Muscle layer of duodenum (tissue), 2 donors: ENCODE measurements around the gene TENT4B.
"Not testable (repeated sequence)": the region's sequence is repeated elsewhere in the genome, so short reads cannot be mapped to it uniquely, and the experiment has no call there.

ENCODE experiments used
- H3K27ac ChIP-seq: one replicate; pipeline ENCODE4 v1.7.0; 2013; ENCODE audit warnings: mild to moderate bottlenecking, low read length
- H3K27me3 ChIP-seq: one replicate; pipeline ENCODE4 v1.7.0; 2013; ENCODE audit warnings: low read depth, mild to moderate bottlenecking, control low read depth, low read length
- H3K36me3 ChIP-seq, 2 donors: one replicate each; pipeline ENCODE4 v1.7.0; 2013; ENCODE audit warnings: low read length in 2 of 2, control low read depth in 1 of 2, mild to moderate bottlenecking in 1 of 2; ENCODE audit not compliant: insufficient read depth in 2 of 2, control insufficient read depth in 1 of 2
- H3K4me1 ChIP-seq, 2 donors: one replicate each; pipeline ENCODE4 v1.7.0; 2013; ENCODE audit warnings: low read length in 2 of 2, mild to moderate bottlenecking in 2 of 2, control low read depth in 1 of 2, moderate library complexity in 1 of 2; ENCODE audit not compliant: insufficient read depth in 2 of 2, control insufficient read depth in 1 of 2
- H3K4me3 ChIP-seq, 2 donors: one replicate each; pipeline ENCODE4 v1.7.0; 2013; ENCODE audit warnings: low read length in 2 of 2, low read depth in 1 of 2, mild to moderate bottlenecking in 1 of 2
- H3K9me3 ChIP-seq, 2 donors: one replicate each; pipeline ENCODE4 v1.7.0; 2013; ENCODE audit warnings: low read length in 2 of 2, control low read depth in 1 of 2, mild to moderate bottlenecking in 1 of 2; ENCODE audit not compliant: control insufficient read depth in 1 of 2
- donor health status: healthy.

TENT4B gene

GRCh38 chr16:50243024-50243423 is 89.9 kb downstream of the TENT4B start:
- not testable (repeated sequence) for H3K27me3 ChIP-seq, H3K27ac ChIP-seq, H3K4me1 ChIP-seq, H3K4me3 ChIP-seq, H3K36me3 ChIP-seq, H3K9me3 ChIP-seq

GRCh38 chr16:50244140-50244503 is 91.0 kb downstream of the TENT4B start:
- H3K4me1 ChIP-seq, result peaks cover 6% of the 10 kb centered on the region in 2 donors
- no peaks in the 10 kb centered on the region for H3K36me3 ChIP-seq
- H3K4me3 ChIP-seq, result no peak overlapping the region
- no peak overlapping the region for H3K27ac ChIP-seq
- H3K27me3 ChIP-seq, result no peaks in the 10 kb centered on the region
- no peaks in the 10 kb centered on the region for H3K9me3 ChIP-seq

DNA sequence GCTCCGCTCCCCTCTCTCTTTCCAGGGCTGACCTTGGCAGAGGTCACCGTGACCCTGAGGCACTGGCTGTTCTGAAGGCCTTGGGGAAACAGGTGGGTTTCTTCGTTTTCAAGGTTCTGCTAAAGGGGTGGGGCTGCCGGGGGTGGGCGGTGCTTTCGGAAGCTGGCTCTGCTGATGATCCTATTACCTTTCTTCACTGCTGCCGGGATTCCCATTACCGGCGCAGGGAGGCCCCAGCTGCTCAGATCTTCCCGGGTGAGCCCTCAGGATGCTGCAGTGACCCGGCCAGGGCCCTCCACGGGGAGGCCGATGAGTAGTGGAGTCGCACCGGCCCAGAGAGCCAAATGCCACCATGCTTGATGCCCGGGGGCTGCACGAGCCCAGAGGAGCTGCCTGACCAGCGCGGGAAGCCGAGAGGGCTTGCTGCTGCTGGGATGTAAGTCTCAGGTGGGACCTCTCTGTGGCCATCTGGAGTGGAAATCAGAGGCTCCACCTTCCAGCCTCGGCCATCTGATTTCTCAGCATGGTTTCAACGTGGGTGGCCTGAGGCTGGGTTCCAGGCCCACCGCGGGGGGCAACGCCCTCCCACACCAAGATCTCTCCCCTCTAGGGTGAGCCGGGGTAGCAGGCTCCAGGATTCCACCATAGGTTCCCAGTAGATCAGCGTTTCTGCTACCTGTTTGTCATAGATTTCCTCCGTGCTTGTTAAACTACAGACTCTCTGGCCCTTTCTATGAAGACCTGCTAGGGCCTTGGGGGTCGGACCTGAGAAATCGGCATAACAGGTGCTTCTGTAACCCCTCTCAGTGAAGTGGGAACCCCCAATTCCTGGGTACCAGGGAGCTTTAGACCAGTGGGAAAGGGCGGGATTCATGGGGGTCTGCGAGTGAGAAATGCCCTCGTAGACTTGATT is 91.7 kb downstream of the TENT4B start:
- Histone ChIP-seq H3K4me3 (peak overlapping the region; percentile 64 to 65), H3K4me1 (peaks cover 6% of the 10 kb centered on the region in 2 donors), H3K27ac (peak overlapping the region; percentile 16)

GRCh38 chr16:50245417-50246298 is 92.6 kb downstream of the TENT4B start:
- Histone ChIP-seq H3K36me3 (no peaks in the 10 kb centered on the region), H3K9me3 (no peaks in the 10 kb centered on the region), H3K27ac (peak overlapping the region; percentile 16), H3K4me3 (peak overlapping the region; percentile 64 to 79), H3K4me1 (peaks cover 6% of the 10 kb centered on the region in 2 donors), H3K27me3 (no peaks in the 10 kb centered on the region)

More for the DNA sequence above, 91.7 kb downstream of the TENT4B start:
- no peaks in the 10 kb centered on the region for H3K36me3 ChIP-seq
- no peaks in the 10 kb centered on the region for H3K9me3 ChIP-seq
- H3K27me3 ChIP-seq, result no peaks in the 10 kb centered on the region

- Histone ChIP-seq H3K4me3 (peak overlapping the region; percentile 44 to 79), H3K4me1 (peaks cover 6% of the 10 kb centered on the region in 2 donors), H3K27ac (no peak overlapping the region), H3K27me3 (no peaks in the 10 kb centered on the region), H3K36me3 (no peaks in the 10 kb centered on the region), H3K9me3 (no peaks in the 10 kb centered on the region)
These were observed 93.4 kb downstream of the TENT4B start for GRCh38 chr16:50246299-50247122.

DNA sequence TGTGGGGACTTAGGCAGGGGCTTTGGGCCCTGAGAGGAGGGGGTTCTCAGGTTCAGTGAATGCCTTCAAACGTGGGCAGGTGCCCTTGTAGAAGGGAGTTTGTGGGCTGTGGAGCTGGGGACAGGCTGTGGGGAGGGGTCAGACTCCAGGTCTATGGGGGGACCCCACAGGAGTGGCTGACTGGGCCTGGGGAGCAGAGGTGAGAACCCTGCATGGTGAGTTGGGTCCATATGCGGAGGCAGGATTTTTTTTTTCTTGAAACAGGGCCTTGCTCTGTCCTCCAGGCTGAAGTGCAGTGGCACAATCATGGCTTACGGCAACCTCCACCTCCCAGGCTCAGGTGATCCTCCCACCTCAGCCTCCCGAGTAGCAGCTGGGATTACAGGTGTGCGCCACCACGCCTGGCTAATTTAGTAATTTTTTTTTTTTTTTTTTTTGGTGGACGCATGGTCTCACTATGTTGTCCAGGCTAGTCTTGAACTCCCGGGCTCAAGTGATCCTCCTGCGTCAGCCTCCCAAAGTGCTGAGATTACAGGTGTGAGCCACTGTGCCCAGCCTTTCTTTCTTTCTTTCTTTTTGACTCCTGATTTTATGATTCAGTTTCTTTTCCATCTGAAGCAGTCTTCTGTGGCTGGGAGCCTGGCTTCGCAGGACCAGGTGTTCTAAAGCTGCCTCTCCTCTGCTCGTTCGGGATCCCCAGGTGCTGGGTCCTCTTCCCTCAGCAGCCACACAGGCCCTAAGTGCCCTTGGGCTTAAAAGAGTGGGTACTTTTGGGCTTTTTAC is 94.2 kb downstream of the TENT4B start:
- Histone ChIP-seq H3K4me1 (peaks cover 6% of the 10 kb centered on the region in 2 donors), H3K9me3 (no peaks in the 10 kb centered on the region), H3K27ac (no peak overlapping the region), H3K36me3 (no peaks in the 10 kb centered on the region), H3K4me3 (no peak overlapping the region), H3K27me3 (no peaks in the 10 kb centered on the region)

DNA sequence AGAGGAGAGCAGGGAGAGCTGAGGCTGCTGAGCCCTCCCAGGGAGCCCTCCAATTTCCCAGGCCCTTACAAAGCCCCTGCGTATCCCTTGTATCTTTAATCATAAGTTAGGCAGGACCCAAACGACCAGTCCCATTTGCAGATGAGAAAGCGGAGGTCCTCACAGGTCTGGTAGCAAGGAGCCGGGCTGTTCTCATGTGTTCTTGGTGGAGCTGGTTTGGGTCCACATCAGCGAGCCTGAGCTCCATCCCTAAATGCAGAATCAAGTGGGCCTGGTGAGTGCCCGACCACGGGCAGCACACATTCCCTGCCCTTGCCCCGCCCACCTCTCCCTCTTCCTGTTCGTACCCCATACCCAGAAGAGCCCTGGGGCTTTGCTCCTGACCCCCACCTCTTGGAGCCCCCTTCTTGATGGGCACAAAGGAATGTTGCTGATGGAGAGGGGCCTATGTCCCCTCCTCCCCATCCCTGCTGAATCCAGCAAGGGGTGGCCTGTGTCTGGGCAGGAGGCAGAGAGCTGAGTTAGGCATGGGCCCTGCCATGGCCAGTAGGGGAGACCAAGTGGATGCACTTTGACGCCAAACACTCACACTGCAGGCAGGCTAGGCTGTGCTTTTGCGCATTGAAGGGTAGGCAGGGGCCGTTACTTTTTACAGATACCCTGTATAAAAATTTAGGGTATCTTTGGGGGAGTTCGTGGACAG is 95.0 kb downstream of the TENT4B start:
- peaks cover 6% of the 10 kb centered on the region in 2 donors for H3K4me1 ChIP-seq
- H3K36me3 ChIP-seq, result no peaks in the 10 kb centered on the region
- no peak overlapping the region for H3K4me3 ChIP-seq
- no peaks in the 10 kb centered on the region for H3K27me3 ChIP-seq
- no peaks in the 10 kb centered on the region for H3K9me3 ChIP-seq
- no peak overlapping the region for H3K27ac ChIP-seq

- H3K27me3 ChIP-seq, result no peaks in the 10 kb centered on the region
These were observed 95.7 kb downstream of the TENT4B start for GRCh38 chr16:50248845-50249244.

GRCh38 chr16:50251375-50252081 is 98.4 kb downstream of the TENT4B start:
- H3K27ac ChIP-seq, result no peak overlapping the region
- H3K27me3 ChIP-seq, result no peaks in the 10 kb centered on the region
- H3K9me3 ChIP-seq, result no peaks in the 10 kb centered on the region
- no peak overlapping the region for H3K4me3 ChIP-seq
- H3K36me3 ChIP-seq, result no peaks in the 10 kb centered on the region
- no peaks in the 10 kb centered on the region for H3K4me1 ChIP-seq

More at GRCh38 chr16:50248845-50249244, 95.7 kb downstream of the TENT4B start:
- Histone ChIP-seq H3K36me3 (no peaks in the 10 kb centered on the region), H3K4me1 (peaks cover 6% of the 10 kb centered on the region in 2 donors), H3K9me3 (no peaks in the 10 kb centered on the region), H3K4me3 (no peak overlapping the region), H3K27ac (no peak overlapping the region)
